GM10847 (cell line): ENCODE data around the gene TYW3.

Experiments
- POLR2A ChIP-seq: IDR thresholded peaks from 2 replicates; pipeline ENCODE4 v1.6.1; 2011; ENCODE audit not compliant: insufficient read length; ENCODE audit errors: extremely low read depth

Gene TYW3

DNA sequence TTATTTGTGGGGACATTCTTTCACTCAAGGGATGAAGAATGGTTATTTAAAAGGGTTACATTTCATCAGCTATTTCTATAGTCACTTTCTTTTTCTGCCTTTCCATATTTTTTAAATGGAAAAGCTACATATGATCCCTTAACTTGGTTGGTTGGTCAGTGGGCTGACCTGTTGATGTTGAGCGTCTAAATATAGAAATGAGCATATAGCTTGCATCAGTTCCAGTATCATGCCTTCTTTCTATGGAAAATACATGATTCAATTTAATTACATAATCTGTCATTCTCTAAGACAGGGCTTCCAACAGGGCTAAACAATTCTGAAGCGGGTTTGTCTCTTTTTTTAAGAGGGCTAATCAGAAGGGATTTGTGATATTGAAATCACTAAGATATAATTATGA lies 40.6 kb downstream of the TYW3 start:
- no peak for TF ChIP-seq POLR2A

DNA sequence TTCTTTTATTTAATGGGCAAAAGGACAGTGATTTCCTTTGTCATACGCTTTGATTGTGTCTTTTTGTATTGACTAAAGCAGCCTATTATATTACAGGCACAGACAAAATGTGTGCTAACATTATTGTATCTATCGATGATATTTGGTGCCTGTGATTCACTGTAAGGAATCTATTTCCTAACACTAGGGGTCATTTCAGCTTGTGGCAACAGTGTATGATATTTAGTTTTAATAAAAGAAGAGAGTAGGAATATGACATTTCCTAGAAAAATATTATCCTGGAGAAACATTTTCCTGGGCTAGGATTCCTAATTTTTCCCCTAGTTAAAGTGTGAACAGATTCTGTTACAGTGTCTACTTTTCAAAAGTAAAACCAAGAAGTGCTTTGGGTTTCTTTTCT lies 42.8 kb downstream of the TYW3 start:
- no peak for TF ChIP-seq POLR2A

- TF ChIP-seq POLR2A: no peak
Measured at GRCh38 chr1:74777525-74777924, 44.6 kb downstream of the TYW3 start.

GRCh38 chr1:74779750-74780149 lies 46.8 kb downstream of the TYW3 start:
- no peak for TF ChIP-seq POLR2A

- no peak for TF ChIP-seq POLR2A
Measured at GRCh38 chr1:74780594-74780993, 47.6 kb downstream of the TYW3 start.

GRCh38 chr1:74785944-74786343 lies 53.0 kb downstream of the TYW3 start:
- TF ChIP-seq POLR2A: no peak

- no peak for TF ChIP-seq POLR2A
Measured at GRCh38 chr1:74790453-74790852, 57.5 kb downstream of the TYW3 start.

DNA sequence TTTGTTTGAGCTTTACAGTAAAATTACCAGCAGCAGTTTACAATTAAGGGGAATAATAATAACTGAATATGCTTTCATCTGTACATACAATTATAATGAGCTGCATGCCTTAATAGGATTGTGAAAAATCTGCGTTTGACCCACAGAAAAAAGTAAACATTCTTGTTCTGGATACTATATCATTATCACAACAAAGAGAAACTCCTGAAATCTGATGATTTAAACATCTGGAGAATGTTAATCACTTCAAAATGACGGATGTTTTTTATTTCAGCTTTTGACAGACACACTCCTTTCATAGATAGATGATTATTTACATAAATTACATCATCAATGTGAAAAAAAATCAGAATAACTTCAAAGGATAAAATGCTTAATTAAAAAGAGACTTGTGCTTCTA lies 58.5 kb downstream of the TYW3 start:
- no peak for TF ChIP-seq POLR2A

DNA sequence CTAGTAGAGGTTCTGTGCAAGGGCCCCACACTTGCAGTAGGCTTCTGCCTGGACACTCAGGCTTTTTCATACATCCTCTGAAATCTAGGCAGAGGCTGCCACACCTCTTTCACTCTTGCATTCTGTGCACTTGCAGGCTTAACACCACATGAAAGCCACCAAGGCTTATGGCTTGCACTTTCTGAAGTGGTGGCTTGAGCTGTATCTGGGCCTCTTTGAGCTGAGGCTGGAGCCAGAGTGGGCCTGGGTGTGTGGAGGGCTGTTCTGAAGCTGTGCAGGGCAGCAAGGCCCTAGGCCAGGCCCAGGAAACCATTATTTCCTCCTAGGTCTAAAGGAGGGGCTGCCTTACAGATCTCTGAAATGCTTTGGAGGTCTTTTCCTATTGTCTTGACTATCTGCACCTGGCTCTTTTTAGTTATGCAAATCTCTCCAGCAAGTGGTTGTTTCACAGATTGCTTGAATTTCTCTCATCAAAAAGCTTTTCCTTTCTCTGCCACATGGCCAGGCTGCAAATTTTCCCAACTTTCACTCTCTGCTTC lies 66.2 kb downstream of the TYW3 start:
- TF ChIP-seq POLR2A: no peak

DNA sequence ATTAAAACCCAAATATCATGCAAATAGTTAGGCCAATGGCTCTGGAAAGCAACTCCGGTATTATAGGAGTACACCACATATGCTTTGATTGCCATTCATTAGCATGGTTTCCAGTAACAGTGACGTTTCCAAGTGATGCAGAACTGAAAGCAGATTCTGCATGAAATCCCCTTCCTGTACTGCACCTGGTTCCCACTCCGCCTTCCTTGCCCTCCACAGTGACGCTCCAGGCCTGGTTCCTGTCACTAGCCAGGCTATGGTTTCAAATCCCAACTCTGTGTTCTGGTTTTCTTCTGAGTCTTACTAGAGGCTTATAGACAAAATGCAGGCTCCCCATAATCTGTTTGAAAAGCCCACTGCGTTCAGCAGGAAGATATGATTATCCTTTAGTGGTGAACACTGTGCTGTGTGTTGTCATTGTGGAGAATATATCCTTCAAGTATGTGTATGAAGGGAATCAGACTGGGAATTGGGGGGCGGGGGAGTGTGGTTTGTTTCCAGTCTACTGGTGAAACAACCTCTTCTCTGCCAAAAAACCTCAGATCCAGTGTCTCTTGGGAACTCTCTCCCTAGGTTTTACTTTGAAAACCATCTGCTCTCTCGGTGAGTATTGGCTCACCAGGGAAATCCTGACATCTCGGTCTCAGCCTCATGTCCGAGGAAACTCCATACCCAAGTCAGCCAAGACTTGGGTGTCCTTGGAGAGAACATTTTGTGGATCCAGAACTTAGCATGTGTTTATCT lies 78.7 kb downstream of the TYW3 start:
- TF ChIP-seq POLR2A: no peak

GRCh38 chr1:74812180-74812541 lies 79.2 kb downstream of the TYW3 start:
- no peak for TF ChIP-seq POLR2A
